ENCODE measurements around the gene CNPY1.
"Not testable (repeated sequence)": the region's sequence is repeated elsewhere in the genome, so short reads cannot be mapped to it uniquely, and the experiment has no call there.

Gene CNPY1

GRCh38 chr7:155567646-155568332, 21.4 kb upstream of the CNPY1 start:
- no peak for TF ChIP-seq CTCF (IDR thresholded peaks at IDR 0.05; ENCODE audit: extremely low read depth, insufficient read depth, missing control alignments)
- in situ Hi-C loops (cut with MboI; ENCODE audit: low pct_unique_long_range_greater_than_20kb, low sequenced_read_pairs, unreplicated experiment): no loop called here
- DNase-seq (ENCODE audit: low spot score): no peak

- DNase-seq (ENCODE audit: low spot score): no peak
- in situ Hi-C loops (cut with MboI; ENCODE audit: low pct_unique_long_range_greater_than_20kb, low sequenced_read_pairs, unreplicated experiment): no loop called here
- no peak for TF ChIP-seq CTCF (IDR thresholded peaks at IDR 0.05; ENCODE audit: extremely low read depth, insufficient read depth, missing control alignments)
Observed at GRCh38 chr7:155566011-155566836, 19.9 kb upstream of the CNPY1 start.

GRCh38 chr7:155565596-155565995, 19.2 kb upstream of the CNPY1 start:
- no peak for DNase-seq (ENCODE audit: low spot score)
- no peak for TF ChIP-seq CTCF (IDR thresholded peaks at IDR 0.05; ENCODE audit: extremely low read depth, insufficient read depth, missing control alignments)
- in situ Hi-C loops (cut with MboI; ENCODE audit: low pct_unique_long_range_greater_than_20kb, low sequenced_read_pairs, unreplicated experiment): no loop called here

- DNase-seq (ENCODE audit: low spot score); in situ Hi-C loops (cut with MboI; ENCODE audit: low pct_unique_long_range_greater_than_20kb, low sequenced_read_pairs, unreplicated experiment): not testable (repeated sequence)
Observed at GRCh38 chr7:155562976-155563375, 16.6 kb upstream of the CNPY1 start.

GRCh38 chr7:155562106-155562505, 15.7 kb upstream of the CNPY1 start:
- DNase-seq (ENCODE audit: low spot score): no peak
- in situ Hi-C loops (cut with MboI; ENCODE audit: low pct_unique_long_range_greater_than_20kb, low sequenced_read_pairs, unreplicated experiment): no loop called here
- TF ChIP-seq CTCF (IDR thresholded peaks at IDR 0.05; ENCODE audit: extremely low read depth, insufficient read depth, missing control alignments): no peak

- no peak for TF ChIP-seq CTCF (IDR thresholded peaks at IDR 0.05; ENCODE audit: extremely low read depth, insufficient read depth, missing control alignments)
- no peak for DNase-seq (ENCODE audit: low spot score)
- in situ Hi-C loops (cut with MboI; ENCODE audit: low pct_unique_long_range_greater_than_20kb, low sequenced_read_pairs, unreplicated experiment): no loop called here
Observed at GRCh38 chr7:155560982-155561686, 14.8 kb upstream of the CNPY1 start.

Measured in GM13977 (cell line).